H9 (cell line): Measurements from ENCODE around the gene NONO. TPM values are rescaled to one million over a fixed set of nuclear protein-coding genes. Genes with fewer than 3 reads are reported as not detected.
A peak's percentile ranks its signal among the peaks of the same experiment; 100 is the strongest.

Source experiments
- DNase-seq: peaks from one replicate; pipeline ENCODE4 v3.0.0-alpha.2; 2017
- H2AFZ ChIP-seq: one replicate; pipeline ENCODE4 v1.6.1; 2013; ENCODE audit warnings: mild to moderate bottlenecking, low read length, control low read depth, moderate library complexity
- H2AK5ac ChIP-seq: 2 replicates; pipeline ENCODE4 v1.6.1; 2013; ENCODE audit warnings: low read length, control low read depth, mixed read lengths; ENCODE audit not compliant: insufficient read length
- H2BK120ac ChIP-seq: one replicate; pipeline ENCODE4 v1.6.1; 2013; ENCODE audit warnings: low read depth, mild to moderate bottlenecking, low read length, control low read depth, inconsistent platforms; ENCODE audit not compliant: poor library complexity, severe bottlenecking
- H2BK12ac ChIP-seq: 2 replicates; pipeline ENCODE4 v1.6.1; 2013; ENCODE audit warnings: low read length, control low read depth, mixed read lengths, low read depth; ENCODE audit not compliant: insufficient read length
- H2BK15ac ChIP-seq: 2 replicates; pipeline ENCODE4 v1.6.1; 2013; ENCODE audit warnings: low read depth, low read length, control low read depth
- H2BK20ac ChIP-seq: one replicate; pipeline ENCODE4 v1.6.1; 2013; ENCODE audit warnings: low read depth, mild to moderate bottlenecking, low read length, control low read depth, inconsistent platforms; ENCODE audit not compliant: poor library complexity, severe bottlenecking
- H2BK5ac ChIP-seq: 2 replicates; pipeline ENCODE4 v1.6.1; 2013; ENCODE audit warnings: low read length, control low read depth, mixed read lengths; ENCODE audit not compliant: insufficient read length
- H3K14ac ChIP-seq: 2 replicates; pipeline ENCODE4 v1.6.1; 2013; ENCODE audit warnings: low read length, control low read depth; ENCODE audit not compliant: insufficient read depth
- H3K18ac ChIP-seq: 2 replicates; pipeline ENCODE4 v1.6.1; 2013; ENCODE audit warnings: low read depth, mild to moderate bottlenecking, mixed read lengths, low read length, control low read depth; ENCODE audit not compliant: insufficient read length
- H3K23ac ChIP-seq: 2 replicates; pipeline ENCODE4 v1.6.1; 2013; ENCODE audit warnings: low read length, control low read depth, mixed read lengths, low read depth; ENCODE audit not compliant: insufficient read length
- H3K23me2 ChIP-seq: 2 replicates; pipeline ENCODE4 v1.6.1; 2013; ENCODE audit warnings: low read depth, mild to moderate bottlenecking, mixed read lengths, low read length, control low read depth; ENCODE audit not compliant: insufficient read length, poor library complexity, severe bottlenecking
- H3K27ac ChIP-seq: 2 replicates; pipeline ENCODE4 v1.5.1; 2013; ENCODE audit warnings: low read length, control low read depth, mixed read lengths, low read depth; ENCODE audit not compliant: insufficient read length
- H3K27me3 ChIP-seq: 2 replicates; pipeline ENCODE4 v1.6.1; 2013; ENCODE audit warnings: low read length, control low read depth, inconsistent platforms; ENCODE audit not compliant: insufficient read depth
- H3K4ac ChIP-seq: 2 replicates; pipeline ENCODE4 v1.6.1; 2013; ENCODE audit warnings: low read depth, mild to moderate bottlenecking, control low read depth, inconsistent platforms, low read length, moderate library complexity
- H3K4me1 ChIP-seq: 2 replicates; pipeline ENCODE4 v1.6.1; 2013; ENCODE audit warnings: low read length, control low read depth, inconsistent platforms; ENCODE audit not compliant: insufficient read depth
- H3K4me2 ChIP-seq: 2 replicates; pipeline ENCODE4 v1.6.1; 2013; ENCODE audit warnings: low read length, control low read depth, mixed read lengths; ENCODE audit not compliant: insufficient read length, insufficient read depth
- H3K56ac ChIP-seq: 2 replicates; pipeline ENCODE4 v1.6.1; 2013; ENCODE audit warnings: low read depth, mild to moderate bottlenecking, mixed read lengths, low read length, control low read depth; ENCODE audit not compliant: insufficient read length
- H3K79me1 ChIP-seq: 2 replicates; pipeline ENCODE4 v1.6.1; 2013; ENCODE audit warnings: low read depth, mild to moderate bottlenecking, moderate library complexity, low read length, control low read depth, inconsistent platforms; ENCODE audit not compliant: insufficient read depth, poor library complexity, severe bottlenecking
- H3K79me2 ChIP-seq: 2 replicates; pipeline ENCODE4 v1.6.1; 2013; ENCODE audit warnings: low read length, control low read depth, inconsistent platforms; ENCODE audit not compliant: insufficient read depth
- H3K9ac ChIP-seq: 2 replicates; pipeline ENCODE4 v1.6.1; 2013; ENCODE audit warnings: low read length, control low read depth, mixed read lengths; ENCODE audit not compliant: insufficient read length; ENCODE audit errors: extremely low read depth
- H3K9me3 ChIP-seq: one replicate; pipeline ENCODE4 v1.6.1; 2013; ENCODE audit warnings: low read depth, low read length, inconsistent platforms; ENCODE audit not compliant: control insufficient read depth
- H3T11ph ChIP-seq: one replicate; pipeline ENCODE4 v1.6.1; 2013; ENCODE audit warnings: mild to moderate bottlenecking, low read length, control low read depth, inconsistent platforms
- H4K20me1 ChIP-seq: one replicate; pipeline ENCODE4 v1.6.1; 2013; ENCODE audit not compliant: control insufficient read depth, insufficient read length, insufficient read depth
- H4K5ac ChIP-seq: 2 replicates; pipeline ENCODE4 v1.6.1; 2013; ENCODE audit warnings: low read depth, mild to moderate bottlenecking, mixed read lengths, low read length, control low read depth; ENCODE audit not compliant: insufficient read length
- H4K8ac ChIP-seq: replicated peaks from 2 replicates; pipeline ENCODE4 v1.6.1; 2013; ENCODE audit warnings: low read length, control low read depth, mixed read lengths, low read depth; ENCODE audit not compliant: insufficient read length
- H4K91ac ChIP-seq: 2 replicates; pipeline ENCODE4 v1.6.1; 2013; ENCODE audit warnings: low read depth, mild to moderate bottlenecking, moderate library complexity, mixed read lengths, low read length, control low read depth; ENCODE audit not compliant: insufficient read length
- H3K27ac Mint-ChIP-seq, 3 experiments: 2 replicates in 2 of 3; 3 replicates in 1 of 3; pipeline ENCODE4 v1.8.0; 2020 to 2021; ENCODE audit warnings: mixed read lengths in 3 of 3, mild to moderate bottlenecking in 1 of 3, moderate library complexity in 1 of 3
- H3K27me3 Mint-ChIP-seq: 2 replicates; pipeline ENCODE4 v1.8.0; 2021; ENCODE audit warnings: low read depth, mild to moderate bottlenecking, moderate library complexity, mixed read lengths
- H3K36me3 Mint-ChIP-seq, 3 experiments: 2 replicates in 2 of 3; 3 replicates in 1 of 3; pipeline ENCODE4 v1.8.0; 2020 to 2021; ENCODE audit warnings: low read depth in 3 of 3, mixed read lengths in 3 of 3; ENCODE audit not compliant: insufficient read depth in 1 of 3
- H3K4me1 Mint-ChIP-seq, 2 experiments: 2 replicates each; pipeline ENCODE4 v1.8.0; 2020; ENCODE audit warnings: mixed read lengths in 2 of 2
- H3K4me3 Mint-ChIP-seq, 2 experiments: 2 replicates in 1 of 2; 3 replicates in 1 of 2; pipeline ENCODE4 v1.8.0; 2020 to 2021; ENCODE audit warnings: mild to moderate bottlenecking in 2 of 2, mixed read lengths in 2 of 2, moderate library complexity in 1 of 2
- H3K9me3 Mint-ChIP-seq, 2 experiments: 2 replicates in 1 of 2; 3 replicates in 1 of 2; pipeline ENCODE4 v1.8.0; 2020; ENCODE audit warnings: mild to moderate bottlenecking in 2 of 2, mixed read lengths in 2 of 2, moderate library complexity in 1 of 2
- CTCF ChIP-seq: fragments of 200-600 bp; sonication (generic); conservative IDR thresholded peaks from 3 replicates; pipeline ENCODE4 v1.8.0; 2021; ENCODE audit warnings: antibody characterized with exemption, mild to moderate bottlenecking
- WGBS: extraction: QIAGEN DNeasy Blood & Tissue Kit; methylation state at CpG from one replicate; pipeline ENCODE4 v1.1.7; 2013; ENCODE audit warnings: missing lambda C conversion rate, low lambda C conversion rate, mixed read lengths; ENCODE audit not compliant: insufficient read length; ENCODE audit errors: extremely low coverage; 5-methylcytosine and 5-hydroxymethylcytosine counted together
- total RNA-seq: library from RNA; stranded (reverse); gene quantifications from 2 replicates; pipeline ENCODE4 v1.2.1, GENCODE V29; 2021

Gene NONO
- total RNA-seq, 1 experiment from 2014 or later: 703 TPM

- H2BK15ac ChIP-seq: no peak overlapping the region
- no peak overlapping the region for H3K4ac ChIP-seq
- Mint-ChIP-seq H3K27ac (peak overlapping the region in 2 of 3 experiments; percentile 16; a peak in 2 of 7 replicates), H3K4me3 (no peak overlapping the region), H3K4me1 (no peaks in the 10 kb centered on the region; a peak in 1 of 4 replicates), H3K9me3 (peaks cover 83 to 92% of the 10 kb centered on the region in 2 experiments), H3K27me3 (no peaks in the 10 kb centered on the region), H3K36me3 (peaks cover 78 to 98% (median 97%) of the 10 kb centered on the region in 3 experiments)
- peaks cover 4% of the 10 kb centered on the region for H3K23me2 ChIP-seq
- no peak for TF ChIP-seq CTCF
- no peak overlapping the region for H3K14ac ChIP-seq
- peaks cover 56% of the 10 kb centered on the region for H3K9me3 ChIP-seq
- no peak overlapping the region for H4K91ac ChIP-seq
- no peak overlapping the region for H3K9ac ChIP-seq
- H3K79me1 ChIP-seq: no peaks in the 10 kb centered on the region
- no peak for DNase-seq
- no peaks in the 10 kb centered on the region for H3K4me1 ChIP-seq
- no peaks in the 10 kb centered on the region for H4K20me1 ChIP-seq
- H2BK5ac ChIP-seq: no peak overlapping the region
- no peak overlapping the region for H3K27ac ChIP-seq
- no CpG with 5 or more reads among the region's 2 CpGs for whole genome bisulfite sequencing
- no peak overlapping the region for H3K4me2 ChIP-seq
- H3K23ac ChIP-seq: no peak overlapping the region
- H4K5ac ChIP-seq: no peak overlapping the region
- H3T11ph ChIP-seq: no peak overlapping the region
- no peak overlapping the region for H4K8ac ChIP-seq
- no peak overlapping the region for H2BK120ac ChIP-seq
- H3K18ac ChIP-seq: no peak overlapping the region
- no peak overlapping the region for H2BK20ac ChIP-seq
- H2BK12ac ChIP-seq: no peak overlapping the region
- H3K79me2 ChIP-seq: no peaks in the 10 kb centered on the region
- H3K56ac ChIP-seq: no peak overlapping the region
- no peak overlapping the region for H2AK5ac ChIP-seq
- H3K27me3 ChIP-seq: no peaks in the 10 kb centered on the region
- H2AFZ ChIP-seq: no peak overlapping the region
These were observed 38.3 kb upstream of the NONO start for GRCh38 chrX:71245159-71245558.
